Measurements from ENCODE around the gene TRAPPC1.

DNA sequence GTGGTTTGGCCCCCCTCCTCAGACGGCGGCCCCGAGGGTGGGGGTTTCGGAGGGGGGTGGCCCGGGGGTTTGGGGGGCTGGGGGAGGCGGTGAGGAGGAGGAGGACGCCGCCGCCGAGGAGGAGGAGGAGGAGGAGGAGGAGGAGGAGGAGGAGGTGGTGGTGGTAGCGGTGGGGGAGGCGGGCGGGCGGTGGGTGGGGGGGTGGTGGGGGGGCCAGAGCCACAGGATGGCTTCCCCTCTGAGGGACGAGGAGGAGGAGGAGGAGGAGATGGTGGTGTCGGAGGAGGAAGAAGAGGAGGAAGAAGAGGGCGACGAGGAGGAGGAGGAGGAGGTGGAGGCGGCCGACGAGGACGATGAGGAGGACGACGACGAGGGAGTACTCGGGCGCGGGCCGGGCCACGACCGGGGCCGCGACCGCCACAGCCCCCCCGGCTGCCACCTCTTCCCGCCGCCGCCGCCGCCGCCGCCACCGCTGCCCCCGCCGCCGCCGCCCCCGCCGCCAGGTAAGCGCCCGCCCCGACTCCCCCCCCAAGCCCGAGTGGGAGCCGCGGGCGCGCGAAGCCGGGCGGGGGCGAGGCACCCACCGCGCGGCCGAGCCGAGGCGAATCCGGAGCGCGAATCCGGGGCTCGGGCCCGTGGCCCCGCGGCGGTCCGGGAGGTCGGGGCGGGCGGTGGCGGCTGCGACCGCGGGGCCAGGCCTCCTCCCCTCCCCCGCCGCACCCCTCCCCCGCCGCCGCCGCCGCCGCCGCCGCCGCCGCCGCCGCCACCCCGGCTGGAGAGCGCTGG lies 47.0 kb downstream of the TRAPPC1 start:
- TF ChIP-seq EZH2 (IDR thresholded peaks at IDR 0.05) (no peak), POLR2AphosphoS5 (IDR thresholded peaks at IDR 0.05; ENCODE audit: borderline replicate concordance, low read depth, low read length) (no peak), FOXP2 (optimal IDR thresholded peaks at IDR 0.05; ENCODE audit: control extremely low read depth, extremely low read length, insufficient read depth) (no peak)
